Measurements from ENCODE around the gene MAGEE2. TPM values are rescaled to one million over a fixed set of nuclear protein-coding genes. Genes with fewer than 3 reads are reported as not detected.

The MAGEE2 gene
- total and polyA plus RNA-seq, 2 of the 4 experiments (the other 2 are of a cell fraction): not detected

GRCh38 chrX:75748431-75748830 lies 36.6 kb downstream of the MAGEE2 start:
- in situ Hi-C loops (cut with MboI; ENCODE audit: low sequenced_read_pairs): no loop called here

More at GRCh38 chrX:75748431-75748830, 36.6 kb downstream of the MAGEE2 start:
- no peaks in the 10 kb centered on the region for H3K9me1 ChIP-seq (ENCODE audit: insufficient read depth, low read length)
- H2BK20ac ChIP-seq (ENCODE audit: low read depth, low read length): no peak overlapping the region
- H2BK5ac ChIP-seq (ENCODE audit: low read depth, low read length, poor library complexity, severe bottlenecking): no peak overlapping the region
- no peak overlapping the region for H3K4ac ChIP-seq (ENCODE audit: low read depth, low read length)
- H3K9me3 ChIP-seq (ENCODE audit: control insufficient read depth, insufficient read depth, low read length): no peaks in the 10 kb centered on the region
- POLR2A ChIA-PET (ENCODE audit: unreplicated experiment): no interaction called here
- H3K56ac ChIP-seq (ENCODE audit: extremely low read depth, insufficient read depth, low read length): no peak overlapping the region
- no peak overlapping the region for H3K9ac ChIP-seq (ENCODE audit: low read depth, low read length)
- H4K20me1 ChIP-seq (ENCODE audit: insufficient read depth, low read length): no peaks in the 10 kb centered on the region
- no peaks in the 10 kb centered on the region for H3K27me3 ChIP-seq (ENCODE audit: control insufficient read depth, insufficient read depth, low read length)
- no peak overlapping the region for H2BK120ac ChIP-seq (ENCODE audit: low read depth, low read length)
- H2AK5ac ChIP-seq (ENCODE audit: low read depth, low read length): no peak overlapping the region
- H2BK15ac ChIP-seq (ENCODE audit: low read depth, low read length): no peak overlapping the region
- no peaks in the 10 kb centered on the region for H3K79me1 ChIP-seq (ENCODE audit: low read depth in 1 of 2, low read length in 2 of 2)
- intact Hi-C loops (cut with micrococcal nuclease) (no loop called here), dilution Hi-C loops (cut with HindIII; ENCODE audit: low sequenced_read_pairs, unreplicated experiment) (no loop called here)
- no peak for DNase-seq
- H3K14ac ChIP-seq (replicated peaks; ENCODE audit: low read depth, low read length): no peak overlapping the region
- no TSS peak for BruUV-seq (replicated peaks)
- no peak overlapping the region for H3K4me3 ChIP-seq (ENCODE audit: insufficient read depth, low read depth, low read length)
- no peak overlapping the region for H3K23ac ChIP-seq (ENCODE audit: low read depth, low read length)
- no peak overlapping the region for H2AK9ac ChIP-seq (replicated peaks; ENCODE audit: low read depth, low read length, poor library complexity)
- H2AFZ ChIP-seq (replicated peaks; ENCODE audit: low read length, poor library complexity): no peak overlapping the region
- CTCF ChIA-PET: no interaction called here
- no CpG with 5 or more reads among the region's 2 CpGs for WGBS, 2 experiments (ENCODE audit: extremely low coverage in 2 of 2, insufficient read length in 1 of 2)
- TF ChIP-seq POLR2A (IDR thresholded peaks at IDR 0.05; ENCODE audit: low read depth, low read length) (no peak), SMC3 (IDR thresholded peaks at IDR 0.05; ENCODE audit: low read depth, low read length) (no peak), RCOR1 (IDR thresholded peaks at IDR 0.05; ENCODE audit: insufficient replicate concordance, low read length) (no peak), MXI1 (IDR thresholded peaks at IDR 0.05; ENCODE audit: borderline replicate concordance, low read depth, low read length) (no peak), RFX5 (IDR thresholded peaks at IDR 0.05; ENCODE audit: low read depth, low read length) (no peak), BHLHE40 (IDR thresholded peaks at IDR 0.05; ENCODE audit: low read depth, low read length) (no peak), NFE2L2 (IDR thresholded peaks at IDR 0.05; ENCODE audit: low read depth, low read length) (no peak), CEBPB (IDR thresholded peaks at IDR 0.05; ENCODE audit: low read depth, low read length) (no peak), FOS (IDR thresholded peaks at IDR 0.05; ENCODE audit: low read depth, low read length) (no peak), RAD21 (IDR thresholded peaks at IDR 0.05; ENCODE audit: low read length) (no peak), MAZ (IDR thresholded peaks at IDR 0.05; ENCODE audit: borderline replicate concordance, low read depth, low read length) (no peak)
- H3K27ac ChIP-seq (ENCODE audit: insufficient read depth, low read length): no peak overlapping the region
- no peak for ATAC-seq (ENCODE audit: low read depth)
- no peak overlapping the region for H4K5ac ChIP-seq (ENCODE audit: low read depth, low read length)
- H4K91ac ChIP-seq (ENCODE audit: insufficient read depth, low read depth, low read length): no peak overlapping the region
- H3K4me2 ChIP-seq (ENCODE audit: low read depth, low read length): no peak overlapping the region
- H3K4me1 ChIP-seq (ENCODE audit: control insufficient read depth, insufficient read depth, low read length): no peaks in the 10 kb centered on the region
- no peak overlapping the region for H4K8ac ChIP-seq (ENCODE audit: low read depth in 2 of 2, low read length in 2 of 2)
- no peaks in the 10 kb centered on the region for H3K36me3 ChIP-seq (ENCODE audit: control insufficient read depth, insufficient read depth, low read length)
- no peak overlapping the region for H3K18ac ChIP-seq (ENCODE audit: low read depth, low read length)

All from IMR-90 (cell line).